Activated CD4-positive, CD25-positive, alpha-beta regulatory T cell (primary cell): Measurements from ENCODE around the gene SH3GL3.

Experiments
- DNase-seq, 4 experiments: peaks; one replicate each; lab custom pipeline; 2025; lab: John Stamatoyannopoulos, UW

SH3GL3 gene

DNA sequence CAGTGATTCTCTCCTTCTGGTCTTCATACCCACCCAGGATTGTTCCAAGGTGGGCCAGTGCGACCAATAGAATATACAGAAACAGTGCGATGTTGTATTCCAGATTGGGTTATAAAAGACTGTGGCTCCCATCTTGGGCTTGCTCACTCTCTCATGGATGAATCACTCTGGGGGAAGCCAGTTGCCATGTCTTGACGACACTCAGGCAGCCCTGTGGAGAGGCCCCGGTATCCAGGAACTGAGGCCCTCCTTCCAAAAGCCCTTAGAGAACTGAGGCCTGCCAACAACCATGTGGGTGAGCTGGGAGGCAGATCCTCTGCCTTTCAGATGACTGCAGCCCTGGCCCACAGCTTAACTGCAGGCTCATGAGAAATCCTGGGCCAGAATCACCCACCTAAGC, 57.2 kb downstream of the SH3GL3 start:
- DNase-seq = no peak

GRCh38 chr15:83510001-83510400, 62.9 kb downstream of the SH3GL3 start:
- no peak for DNase-seq

DNA sequence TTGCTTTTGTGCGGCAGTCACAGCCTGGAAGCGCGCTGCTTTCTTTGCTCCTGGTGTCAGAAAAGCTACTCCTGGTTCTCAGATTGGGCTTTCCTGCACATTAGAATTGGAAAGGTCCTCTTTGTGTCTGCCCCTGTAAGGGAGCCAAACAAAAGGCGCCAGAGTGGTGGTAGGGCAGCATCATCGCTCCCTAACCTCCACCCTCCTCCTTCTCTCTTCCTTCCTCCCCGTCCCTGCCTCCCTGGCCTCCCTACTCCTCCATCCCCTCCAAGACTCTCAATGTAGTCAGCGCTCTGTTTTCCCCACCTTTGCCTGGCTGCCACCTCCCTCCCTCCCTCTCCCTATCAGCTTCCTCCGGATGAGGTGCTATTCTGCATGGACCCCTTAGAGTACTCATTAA, 65.3 kb downstream of the SH3GL3 start:
- no peak for DNase-seq

GRCh38 chr15:83514584-83514983, 67.4 kb downstream of the SH3GL3 start:
- DNase-seq = no peak

DNA sequence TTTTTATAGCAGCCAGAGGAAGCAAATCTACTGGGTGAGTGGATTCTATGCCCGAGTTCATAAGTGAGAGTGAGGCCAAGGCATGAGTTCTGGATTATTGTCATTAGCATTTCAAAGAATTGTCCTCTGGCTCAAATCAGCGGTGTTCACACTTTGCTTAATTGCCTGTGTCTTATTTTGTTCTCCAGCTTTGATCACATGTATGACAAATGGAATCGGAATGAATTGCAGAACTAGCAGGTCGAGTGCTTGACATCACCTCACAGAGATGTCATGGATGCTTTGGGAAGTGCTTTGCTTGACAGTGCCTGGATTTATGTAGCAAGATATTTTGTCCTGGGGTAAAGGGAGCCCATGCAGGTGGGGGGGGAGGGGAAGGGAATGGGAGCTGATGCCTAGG, 68.0 kb downstream of the SH3GL3 start:
- DNase-seq = no peak

GRCh38 chr15:83516935-83517334, 69.8 kb downstream of the SH3GL3 start:
- no peak for DNase-seq

DNA sequence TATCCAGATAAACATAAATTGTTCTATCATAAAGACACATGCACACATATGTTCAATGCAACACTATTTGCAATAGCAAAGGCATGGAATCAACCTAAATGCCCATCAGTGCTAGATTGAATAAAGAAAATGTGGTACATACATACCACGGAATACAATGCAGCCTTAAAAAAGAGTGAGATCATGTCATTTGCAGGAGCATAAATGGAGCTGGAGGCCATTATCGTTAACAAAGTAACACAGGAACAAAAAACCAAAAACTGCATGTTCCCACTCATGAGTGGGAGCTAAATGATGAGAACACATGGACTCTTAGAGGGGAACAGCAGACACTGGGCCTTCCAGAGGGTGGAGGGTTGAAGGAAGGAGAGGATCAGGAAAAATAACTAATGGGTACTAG, 79.2 kb downstream of the SH3GL3 start:
- DNase-seq = no peak

- no peak for DNase-seq
Measured at GRCh38 chr15:83533410-83533962, 86.3 kb downstream of the SH3GL3 start.

GRCh38 chr15:83537606-83538005, 90.5 kb downstream of the SH3GL3 start:
- no peak for DNase-seq

- DNase-seq = no peak
Measured at GRCh38 chr15:83538682-83539081, 91.5 kb downstream of the SH3GL3 start.

DNA sequence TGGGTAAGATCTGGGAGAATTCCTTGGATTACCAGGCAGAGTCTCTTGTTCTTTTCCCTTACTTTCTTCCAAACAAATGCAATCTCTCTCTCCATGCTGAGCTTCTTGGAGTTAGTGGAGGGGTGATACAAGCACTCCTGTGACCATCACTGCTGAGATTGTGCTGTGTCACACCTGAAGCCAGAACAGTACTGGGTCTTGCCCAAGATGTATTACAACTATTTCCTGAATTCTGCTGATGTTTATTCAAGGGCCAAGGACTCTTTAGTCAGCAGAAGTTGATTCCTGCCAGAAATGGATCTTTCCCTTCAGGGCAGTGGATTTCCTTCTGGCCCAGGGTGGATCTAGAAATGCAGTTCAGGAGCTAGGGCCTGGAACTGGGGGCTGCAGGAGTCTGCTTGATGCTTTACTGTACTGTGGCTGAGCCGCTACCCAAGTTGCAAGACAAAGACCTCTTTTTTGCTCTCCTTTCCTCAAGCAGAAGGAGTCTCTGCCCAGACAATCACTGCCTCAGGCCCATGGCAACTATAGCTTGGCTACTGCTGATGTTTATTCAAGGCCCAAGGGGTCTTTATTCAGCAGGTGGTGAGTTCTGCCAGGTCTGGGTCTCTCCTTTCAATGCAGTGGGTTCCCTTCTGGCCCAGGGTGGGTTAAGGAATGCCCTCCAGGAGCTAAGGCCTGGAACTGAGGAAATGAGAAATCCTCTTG, 98.8 kb downstream of the SH3GL3 start:
- DNase-seq = no peak

DNA sequence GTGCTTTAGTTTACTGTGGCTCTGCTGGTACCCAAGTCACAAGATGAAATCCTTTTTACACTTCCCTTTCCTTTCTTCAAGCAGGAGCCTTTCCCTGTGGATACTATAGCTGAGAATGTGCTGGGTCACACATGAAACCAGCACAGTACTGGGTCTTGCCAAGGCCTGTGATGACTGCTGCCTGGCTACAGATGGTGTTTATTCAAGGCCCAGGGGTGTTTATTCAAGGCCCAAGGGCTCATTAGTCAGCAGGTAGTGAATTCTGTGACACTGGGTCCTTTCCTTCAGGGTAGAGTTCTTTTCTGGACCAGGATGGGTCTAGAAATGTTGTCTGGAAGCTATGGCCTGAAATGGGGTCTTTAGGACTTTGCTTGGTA, 99.4 kb downstream of the SH3GL3 start:
- no peak for DNase-seq

- no peak for DNase-seq
Measured at GRCh38 chr15:83547168-83547567, 100.0 kb downstream of the SH3GL3 start.

DNA sequence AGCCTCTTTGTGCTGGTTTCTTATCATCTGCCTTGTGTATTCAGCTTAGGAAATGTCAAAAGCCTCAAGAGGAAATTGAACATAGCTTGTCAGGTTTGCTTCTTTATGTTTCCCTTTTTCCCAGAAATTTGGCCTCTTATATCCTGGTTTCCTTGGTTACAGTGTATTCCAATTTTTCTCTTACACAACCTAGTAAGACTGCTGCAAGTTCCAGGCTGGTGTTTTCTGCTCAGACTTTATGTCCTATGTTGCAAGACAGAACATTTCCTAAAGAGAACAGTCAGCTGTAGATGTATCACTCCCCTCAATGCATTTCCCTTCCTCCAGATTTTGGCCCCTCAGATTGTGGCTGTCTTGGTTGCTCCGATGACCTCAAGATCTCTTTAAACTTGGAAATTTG, 102.5 kb downstream of the SH3GL3 start:
- no peak for DNase-seq

- DNase-seq = no peak
Measured at GRCh38 chr15:83554558-83554957, 107.4 kb downstream of the SH3GL3 start.

DNA sequence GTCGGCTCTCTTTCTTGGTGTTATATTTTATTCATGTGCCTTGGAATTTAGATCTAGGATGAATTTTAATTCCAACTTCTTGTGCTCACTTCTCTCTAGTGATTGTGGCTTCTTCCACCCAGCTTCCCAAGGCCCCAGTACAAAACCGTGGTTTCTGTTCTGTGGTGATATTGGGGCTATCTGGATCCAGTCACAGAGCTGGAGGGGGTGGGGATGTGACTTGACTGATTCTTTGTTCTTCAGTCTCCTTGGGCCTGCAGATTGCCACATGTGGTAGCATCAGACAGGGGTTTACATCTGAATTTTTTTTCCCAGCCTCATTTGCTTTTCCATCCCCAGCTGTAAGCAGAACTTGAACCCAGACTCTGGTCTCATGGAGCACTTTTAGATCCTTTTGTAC, 108.2 kb downstream of the SH3GL3 start:
- DNase-seq = no peak

GRCh38 chr15:83556068-83556467, 108.9 kb downstream of the SH3GL3 start:
- DNase-seq = no peak

- DNase-seq = no peak
Measured at GRCh38 chr15:83556754-83557153, 109.6 kb downstream of the SH3GL3 start.

DNA sequence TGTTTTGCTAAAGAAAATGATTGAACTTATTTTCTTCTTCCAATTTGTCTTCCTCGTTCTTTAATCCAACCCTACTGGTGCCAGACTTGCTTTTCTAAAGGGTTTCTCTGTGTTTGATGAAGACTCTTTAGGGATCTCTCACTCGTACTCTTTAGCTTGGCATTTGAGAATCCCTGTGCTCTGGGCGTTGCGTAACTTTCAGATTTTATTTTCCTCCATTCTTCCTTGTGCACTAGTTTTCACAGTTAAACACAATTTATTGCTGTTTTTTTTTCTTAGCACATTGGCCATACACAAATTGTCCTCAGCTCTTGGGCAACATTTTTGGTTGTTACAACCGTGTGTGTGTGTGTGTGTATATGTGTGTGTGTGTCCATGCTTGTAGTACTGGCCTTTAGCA, 111.0 kb downstream of the SH3GL3 start:
- no peak for DNase-seq

- peak in 1 of 4 experiments; percentile 4 for DNase-seq
Measured at GRCh38 chr15:83559310-83559966, 112.3 kb downstream of the SH3GL3 start.

DNA sequence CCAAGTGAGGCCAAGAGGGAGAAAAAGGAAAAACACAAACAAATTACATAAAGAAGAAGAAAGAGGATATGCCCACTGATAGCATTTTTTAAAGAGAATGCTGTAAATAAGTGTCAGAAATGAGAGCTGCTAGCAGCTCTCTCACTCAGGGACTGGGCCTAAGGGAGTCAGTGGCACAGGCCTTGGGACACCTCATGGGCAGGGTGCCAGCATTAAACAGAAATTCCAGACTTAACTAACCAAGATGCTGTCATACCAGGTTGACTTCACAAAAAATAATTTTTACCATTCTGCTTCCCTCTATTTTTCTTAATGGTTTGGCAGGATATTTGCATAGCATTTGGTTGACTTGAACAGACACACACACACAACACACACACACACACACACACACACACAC, 114.5 kb downstream of the SH3GL3 start:
- no peak for DNase-seq

- no peak for DNase-seq
Measured at GRCh38 chr15:83565138-83565537, 118.0 kb downstream of the SH3GL3 start.

DNA sequence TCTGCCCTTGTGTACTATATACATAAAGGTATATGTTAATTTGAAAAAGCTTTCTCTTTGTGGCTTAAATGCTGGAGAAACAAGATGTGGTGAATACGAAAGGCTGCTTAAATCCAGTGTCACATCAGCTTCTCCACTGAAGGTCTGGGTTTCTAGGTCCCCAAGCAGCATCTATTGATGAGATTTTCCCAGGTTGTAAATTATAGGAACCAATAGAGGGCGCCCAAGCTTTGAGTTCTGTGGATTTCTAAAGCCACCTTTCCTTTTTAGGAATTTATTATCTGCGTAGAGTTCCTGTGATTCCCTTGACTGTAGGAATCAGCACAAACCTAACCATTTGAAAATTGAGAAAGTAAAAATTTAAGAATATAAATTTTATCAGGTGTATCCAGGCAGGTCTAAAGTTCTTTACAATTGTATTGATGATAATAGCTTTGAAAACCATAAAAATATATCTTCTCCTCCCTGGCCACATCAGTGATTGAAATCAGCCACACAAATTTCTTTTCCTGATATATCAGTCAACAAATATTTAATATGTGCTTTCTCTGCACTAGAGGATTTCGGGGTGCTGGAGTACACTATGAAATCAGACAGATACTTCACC, 118.5 kb downstream of the SH3GL3 start:
- DNase-seq = no peak
